ENCODE measurements around the gene PRSS33. TPM values are rescaled to one million over a fixed set of nuclear protein-coding genes. Genes with fewer than 3 reads are reported as not detected.

PRSS33 gene
- total and polyA plus RNA-seq, 9 of the 15 experiments (the other 6 are each of a cell fraction or from before 2014, with no cell fraction given), result not detected

- TF ChIP-seq PREB (CRISPR knock-in tag; IDR thresholded peaks at IDR 0.05), result 0 out of 2 replicates have a peak, but pooled peaks have one; percentile 68
- no peak for TF ChIP-seq ZNF140 (CRISPR knock-in tag; IDR thresholded peaks at IDR 0.05)
- TF ChIP-seq CREM (IDR thresholded peaks at IDR 0.05; ENCODE audit: low read depth), result 0 out of 2 replicates have a peak, but pooled peaks have one; percentile 4
- TF ChIP-seq SRSF3 (IDR thresholded peaks at IDR 0.05; ENCODE audit: insufficient read depth, low read length), result 0 out of 2 replicates have a peak, but pooled peaks have one; percentile 43
- no peak for TF ChIP-seq BRF2 (IDR thresholded peaks at IDR 0.05; ENCODE audit: borderline replicate concordance, insufficient read depth, insufficient read length)
- TF ChIP-seq ZNF57 (CRISPR knock-in tag; IDR thresholded peaks at IDR 0.05), result no peak
- TF ChIP-seq HMGN3 (IDR thresholded peaks at IDR 0.05; ENCODE audit: borderline replicate concordance, extremely low read depth, insufficient read length, low read depth, low read length), result no peak
- no peak for TF ChIP-seq SIN3A (IDR thresholded peaks at IDR 0.05; ENCODE audit: borderline replicate concordance in 2 of 2, control insufficient read depth in 1 of 2, low read depth in 2 of 2, low read length in 2 of 2)
- TF ChIP-seq ZBED1 (IDR thresholded peaks at IDR 0.05), result no peak
- TF ChIP-seq ZNF584 (CRISPR knock-in tag; IDR thresholded peaks at IDR 0.05; ENCODE audit: low read depth), result peak; percentile 41; the same call in 1 of the 2 replicates
- TF ChIP-seq SIRT6 (IDR thresholded peaks at IDR 0.05; ENCODE audit: low read depth, low read length), result no peak
- no peak for TF ChIP-seq ZNF316 (IDR thresholded peaks at IDR 0.05)
- TF ChIP-seq ZKSCAN8 (CRISPR knock-in tag; IDR thresholded peaks at IDR 0.05), result 0 out of 2 replicates have a peak, but pooled peaks have one; percentile 53
- TF ChIP-seq HDAC1 (IDR thresholded peaks at IDR 0.05), result no peak; a peak in 1 of 4 replicates
- 0 out of 4 replicates have a peak, but pooled peaks of 1 of the 2 experiments have one; percentile 43 for TF ChIP-seq NONO (IDR thresholded peaks at IDR 0.05; ENCODE audit: low read depth in 2 of 2, low read length in 1 of 2)
- no peak for TF ChIP-seq AFF1 (IDR thresholded peaks at IDR 0.05; ENCODE audit: low read depth in 1 of 2, partially characterized antibody in 2 of 2)
- TF ChIP-seq HNRNPK (IDR thresholded peaks at IDR 0.05; ENCODE audit: low read depth, low read length, poor library complexity, severe bottlenecking), result no peak
- TF ChIP-seq MAFK (IDR thresholded peaks at IDR 0.05; ENCODE audit: low read length), result no peak
- TF ChIP-seq PML (IDR thresholded peaks at IDR 0.05; ENCODE audit: low read length), result peak; percentile 36; the same call in 1 of the 2 replicates
- TF ChIP-seq HMBOX1 (IDR thresholded peaks at IDR 0.05), result no peak
- TF ChIP-seq LCOR (CRISPR knock-in tag; IDR thresholded peaks at IDR 0.05), result peak; percentile 73
These were observed 35.8 kb downstream of the PRSS33 start (continued) for GRCh38 chr16:2751577-2752034.

All from K562 (cell line).